ENCODE data around the gene SCGB1D1.

- no peak for TF ChIP-seq CTCF (conservative IDR thresholded peaks at IDR 0.05; ENCODE audit: low read depth in 2 of 2)
- TF ChIP-seq POLR2AphosphoS5 (IDR thresholded peaks at IDR 0.05; ENCODE audit: low read depth), result no peak
- no peak for TF ChIP-seq EZH2 (IDR thresholded peaks at IDR 0.05; ENCODE audit: low read depth, unreplicated experiment)
- no peak for TF ChIP-seq NANOG (IDR thresholded peaks at IDR 0.05; ENCODE audit: borderline replicate concordance)
- no peak for TF ChIP-seq EZH2phosphoT487 (IDR thresholded peaks at IDR 0.05; ENCODE audit: unreplicated experiment)
- TF ChIP-seq ZNF114 (CRISPR knock-in tag; IDR thresholded peaks at IDR 0.05), result no peak
- TF ChIP-seq, protein P1, sequence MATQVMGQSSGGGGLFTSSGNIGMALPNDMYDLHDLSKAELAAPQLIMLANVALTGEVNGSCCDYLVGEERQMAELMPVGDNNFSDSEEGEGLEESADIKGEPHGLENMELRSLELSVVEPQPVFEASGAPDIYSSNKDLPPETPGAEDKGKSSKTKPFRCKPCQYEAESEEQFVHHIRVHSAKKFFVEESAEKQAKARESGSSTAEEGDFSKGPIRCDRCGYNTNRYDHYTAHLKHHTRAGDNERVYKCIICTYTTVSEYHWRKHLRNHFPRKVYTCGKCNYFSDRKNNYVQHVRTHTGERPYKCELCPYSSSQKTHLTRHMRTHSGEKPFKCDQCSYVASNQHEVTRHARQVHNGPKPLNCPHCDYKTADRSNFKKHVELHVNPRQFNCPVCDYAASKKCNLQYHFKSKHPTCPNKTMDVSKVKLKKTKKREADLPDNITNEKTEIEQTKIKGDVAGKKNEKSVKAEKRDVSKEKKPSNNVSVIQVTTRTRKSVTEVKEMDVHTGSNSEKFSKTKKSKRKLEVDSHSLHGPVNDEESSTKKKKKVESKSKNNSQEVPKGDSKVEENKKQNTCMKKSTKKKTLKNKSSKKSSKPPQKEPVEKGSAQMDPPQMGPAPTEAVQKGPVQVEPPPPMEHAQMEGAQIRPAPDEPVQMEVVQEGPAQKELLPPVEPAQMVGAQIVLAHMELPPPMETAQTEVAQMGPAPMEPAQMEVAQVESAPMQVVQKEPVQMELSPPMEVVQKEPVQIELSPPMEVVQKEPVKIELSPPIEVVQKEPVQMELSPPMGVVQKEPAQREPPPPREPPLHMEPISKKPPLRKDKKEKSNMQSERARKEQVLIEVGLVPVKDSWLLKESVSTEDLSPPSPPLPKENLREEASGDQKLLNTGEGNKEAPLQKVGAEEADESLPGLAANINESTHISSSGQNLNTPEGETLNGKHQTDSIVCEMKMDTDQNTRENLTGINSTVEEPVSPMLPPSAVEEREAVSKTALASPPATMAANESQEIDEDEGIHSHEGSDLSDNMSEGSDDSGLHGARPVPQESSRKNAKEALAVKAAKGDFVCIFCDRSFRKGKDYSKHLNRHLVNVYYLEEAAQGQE (IDR thresholded peaks at IDR 0.05; ENCODE audit: unreplicated experiment), result no peak
Observed at GRCh38 chr11:62152245-62153086, 37.5 kb upstream of the SCGB1D1 start.

Data from GM23338 (cell line).